ENCODE data around the gene PRPH2.
"Not testable (repeated sequence)": the region's sequence is repeated elsewhere in the genome, so short reads cannot be mapped to it uniquely, and the experiment has no call there.

Gene PRPH2

GRCh38 chr6:42742116-42742894 is 19.9 kb upstream of the PRPH2 start:
- DNase-seq (ENCODE audit: low spot score): peak; percentile 32

- peak; percentile 28 for DNase-seq (ENCODE audit: low spot score)
These were observed 18.3 kb upstream of the PRPH2 start for GRCh38 chr6:42740725-42741124.

- no peak for DNase-seq (ENCODE audit: low spot score)
These were observed 13.6 kb upstream of the PRPH2 start for GRCh38 chr6:42735976-42736375.

- not testable (repeated sequence) for DNase-seq (ENCODE audit: low spot score)
These were observed 11.6 kb upstream of the PRPH2 start for GRCh38 chr6:42733867-42734481.

- DNase-seq (ENCODE audit: low spot score): peak; percentile 14
These were observed 7.3 kb upstream of the PRPH2 start for GRCh38 chr6:42729731-42730130.

GRCh38 chr6:42727627-42728026 is 5.2 kb upstream of the PRPH2 start:
- DNase-seq (ENCODE audit: low spot score): no peak

GRCh38 chr6:42727087-42727611 is 4.8 kb upstream of the PRPH2 start:
- no peak for DNase-seq (ENCODE audit: low spot score)

- DNase-seq (ENCODE audit: low spot score): peak; percentile 90
These were observed 4.2 kb upstream of the PRPH2 start for GRCh38 chr6:42726485-42727086.

- no peak for DNase-seq (ENCODE audit: low spot score)
These were observed 3.6 kb upstream of the PRPH2 start for GRCh38 chr6:42726026-42726425.

GRCh38 chr6:42724825-42725224 is 2.4 kb upstream of the PRPH2 start:
- DNase-seq (ENCODE audit: low spot score): no peak

GRCh38 chr6:42720739-42721138 is 1.7 kb downstream of the PRPH2 start:
- no peak for DNase-seq (ENCODE audit: low spot score)

GRCh38 chr6:42715871-42716270 is 6.5 kb downstream of the PRPH2 start:
- DNase-seq (ENCODE audit: low spot score): no peak

- DNase-seq (ENCODE audit: low spot score): no peak
These were observed 8.2 kb downstream of the PRPH2 start for GRCh38 chr6:42714098-42714761.

GRCh38 chr6:42711930-42712329 is 10.5 kb downstream of the PRPH2 start:
- no peak for DNase-seq (ENCODE audit: low spot score)

GRCh38 chr6:42710316-42710715 is 12.1 kb downstream of the PRPH2 start:
- DNase-seq (ENCODE audit: low spot score): no peak

- DNase-seq (ENCODE audit: low spot score): no peak
These were observed 12.5 kb downstream of the PRPH2 start for GRCh38 chr6:42709871-42710270.

- DNase-seq (ENCODE audit: low spot score): no peak
These were observed 14.3 kb downstream of the PRPH2 start for GRCh38 chr6:42708096-42708495.

- DNase-seq (ENCODE audit: low spot score): no peak
These were observed 14.8 kb downstream of the PRPH2 start for GRCh38 chr6:42707595-42707994.

GRCh38 chr6:42704937-42705374 is 17.4 kb downstream of the PRPH2 start:
- DNase-seq (ENCODE audit: low spot score): no peak

GRCh38 chr6:42704251-42704936 is 18.0 kb downstream of the PRPH2 start:
- no peak for DNase-seq (ENCODE audit: low spot score)

GRCh38 chr6:42702786-42703185 is 19.6 kb downstream of the PRPH2 start:
- DNase-seq (ENCODE audit: low spot score): not testable (repeated sequence)

GRCh38 chr6:42702200-42702599 is 20.2 kb downstream of the PRPH2 start:
- DNase-seq (ENCODE audit: low spot score): peak; percentile 55

Measured in GM03348 (cell line).